Measurements from ENCODE around the gene ANKS1B.

DNA sequence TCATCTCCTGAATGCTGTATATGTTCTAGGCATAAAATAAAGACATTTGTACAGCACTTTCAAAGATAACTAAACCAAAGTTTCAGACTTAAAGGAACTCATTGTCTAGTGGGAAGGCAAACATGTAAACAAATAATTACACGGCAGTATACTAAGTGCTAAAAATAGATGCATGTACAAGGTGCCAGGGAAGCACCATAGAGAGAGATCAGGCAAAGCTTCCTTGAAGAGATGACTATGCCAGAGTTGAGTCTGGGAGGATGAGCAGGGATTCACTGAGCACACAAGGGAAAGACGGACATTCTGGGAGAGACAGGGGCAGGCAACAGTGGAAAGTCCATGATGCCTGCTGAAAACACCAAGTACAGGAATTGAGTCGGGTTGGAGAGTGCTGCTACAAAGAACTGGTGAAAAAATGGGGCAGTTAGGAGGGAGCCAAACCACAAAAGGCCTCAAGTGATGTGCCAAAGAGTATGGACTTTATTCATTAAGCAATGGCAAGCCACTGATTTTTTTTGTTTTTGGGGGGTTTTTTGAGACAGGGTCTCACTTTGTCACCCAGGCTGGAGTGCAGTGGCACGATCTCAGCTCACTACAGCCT, 26.8 kb downstream of the ANKS1B start:
- TF ChIP-seq CTCF (conservative IDR thresholded peaks at IDR 0.05; ENCODE audit: low read depth, low read length): no peak
- TF ChIP-seq, protein P1, sequence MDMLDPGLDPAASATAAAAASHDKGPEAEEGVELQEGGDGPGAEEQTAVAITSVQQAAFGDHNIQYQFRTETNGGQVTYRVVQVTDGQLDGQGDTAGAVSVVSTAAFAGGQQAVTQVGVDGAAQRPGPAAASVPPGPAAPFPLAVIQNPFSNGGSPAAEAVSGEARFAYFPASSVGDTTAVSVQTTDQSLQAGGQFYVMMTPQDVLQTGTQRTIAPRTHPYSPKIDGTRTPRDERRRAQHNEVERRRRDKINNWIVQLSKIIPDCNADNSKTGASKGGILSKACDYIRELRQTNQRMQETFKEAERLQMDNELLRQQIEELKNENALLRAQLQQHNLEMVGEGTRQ (IDR thresholded peaks at IDR 0.05; ENCODE audit: low read depth, low read length): no peak

Measured in IMR-90 (cell line).